ENCODE data around the gene GPC3.

GRCh38 chrX:133543654-133544053 lies 441.7 kb downstream of the GPC3 start:
- TF ChIP-seq CTCF (IDR thresholded peaks at IDR 0.05) (no peak), POLR2A (IDR thresholded peaks at IDR 0.05) (no peak)
